Measurements from ENCODE around the gene TEX28.
"Not testable (repeated sequence)": the region's sequence is repeated elsewhere in the genome, so short reads cannot be mapped to it uniquely, and the experiment has no call there.

TEX28 gene

GRCh38 chrX:154309041-154309775 lies 14.3 kb upstream of the TEX28 start:
- no peak overlapping the region for H3K4me3 ChIP-seq (ENCODE audit: low read length)
- no peaks in the 10 kb centered on the region for H3K27me3 ChIP-seq (ENCODE audit: control insufficient read depth, insufficient read depth, low read length)
- no peaks in the 10 kb centered on the region for H3K4me1 ChIP-seq (ENCODE audit: control insufficient read depth, low read depth, low read length)
- H3K9ac ChIP-seq (ENCODE audit: low read length), result no peak overlapping the region
- H3K36me3 ChIP-seq (ENCODE audit: control insufficient read depth, low read depth, low read length), result no peaks in the 10 kb centered on the region
- no peak overlapping the region for H3K27ac ChIP-seq (ENCODE audit: low read length)
- H3K9me3 ChIP-seq (ENCODE audit: control insufficient read depth, low read depth, low read length), result no peaks in the 10 kb centered on the region

GRCh38 chrX:154308108-154308946 lies 13.4 kb upstream of the TEX28 start:
- Histone ChIP-seq H3K4me3 (ENCODE audit: low read length) (no peak overlapping the region), H3K27ac (ENCODE audit: low read length) (no peak overlapping the region), H3K9ac (ENCODE audit: low read length) (no peak overlapping the region), H3K36me3 (ENCODE audit: control insufficient read depth, low read depth, low read length) (no peaks in the 10 kb centered on the region), H3K27me3 (ENCODE audit: control insufficient read depth, insufficient read depth, low read length) (no peaks in the 10 kb centered on the region), H3K9me3 (ENCODE audit: control insufficient read depth, low read depth, low read length) (no peaks in the 10 kb centered on the region), H3K4me1 (ENCODE audit: control insufficient read depth, low read depth, low read length) (no peaks in the 10 kb centered on the region)

GRCh38 chrX:154307202-154307601 lies 12.3 kb upstream of the TEX28 start:
- Histone ChIP-seq H3K27ac (ENCODE audit: low read length) (no peak overlapping the region), H3K4me1 (ENCODE audit: control insufficient read depth, low read depth, low read length) (no peaks in the 10 kb centered on the region), H3K9me3 (ENCODE audit: control insufficient read depth, low read depth, low read length) (no peaks in the 10 kb centered on the region), H3K36me3 (ENCODE audit: control insufficient read depth, low read depth, low read length) (no peaks in the 10 kb centered on the region), H3K27me3 (ENCODE audit: control insufficient read depth, insufficient read depth, low read length) (no peaks in the 10 kb centered on the region), H3K4me3 (ENCODE audit: low read length) (no peak overlapping the region), H3K9ac (ENCODE audit: low read length) (no peak overlapping the region)

GRCh38 chrX:154305541-154306205 lies 10.7 kb upstream of the TEX28 start:
- H3K9me3 ChIP-seq (ENCODE audit: control insufficient read depth, low read depth, low read length), result no peaks in the 10 kb centered on the region
- H3K9ac ChIP-seq (ENCODE audit: low read length), result no peak overlapping the region

DNA sequence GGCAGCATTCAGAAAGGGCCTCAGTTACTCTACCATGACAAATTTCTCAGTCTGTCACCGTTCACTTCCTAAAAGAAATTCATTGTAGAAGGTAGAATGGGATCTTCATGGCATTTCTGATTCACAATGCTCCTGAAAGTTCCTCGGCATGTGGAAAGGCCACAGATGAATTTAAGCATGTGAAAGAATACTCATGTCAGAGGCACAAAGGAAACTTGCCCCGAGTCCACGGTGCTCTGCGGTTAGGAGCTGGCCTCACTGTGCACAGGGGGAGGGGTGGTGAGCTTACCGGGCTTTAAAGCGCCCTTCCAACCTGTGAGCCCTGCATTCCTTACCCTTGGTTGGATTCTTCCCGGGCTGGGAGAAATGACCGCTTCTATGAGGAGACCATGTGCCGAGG lies 9.9 kb upstream of the TEX28 start:
- Histone ChIP-seq H3K27me3 (ENCODE audit: control insufficient read depth, insufficient read depth, low read length) (no peaks in the 10 kb centered on the region), H3K36me3 (ENCODE audit: control insufficient read depth, low read depth, low read length) (no peaks in the 10 kb centered on the region), H3K9me3 (ENCODE audit: control insufficient read depth, low read depth, low read length) (no peaks in the 10 kb centered on the region), H3K4me3 (ENCODE audit: low read length) (no peak overlapping the region), H3K27ac (ENCODE audit: low read length) (no peak overlapping the region), H3K4me1 (ENCODE audit: control insufficient read depth, low read depth, low read length) (no peaks in the 10 kb centered on the region), H3K9ac (ENCODE audit: low read length) (no peak overlapping the region)

More at GRCh38 chrX:154305541-154306205, 10.7 kb upstream of the TEX28 start:
- no peaks in the 10 kb centered on the region for H3K36me3 ChIP-seq (ENCODE audit: control insufficient read depth, low read depth, low read length)
- no peaks in the 10 kb centered on the region for H3K27me3 ChIP-seq (ENCODE audit: control insufficient read depth, insufficient read depth, low read length)
- H3K4me3 ChIP-seq (ENCODE audit: low read length), result no peak overlapping the region
- H3K4me1 ChIP-seq (ENCODE audit: control insufficient read depth, low read depth, low read length), result no peaks in the 10 kb centered on the region
- no peak overlapping the region for H3K27ac ChIP-seq (ENCODE audit: low read length)

GRCh38 chrX:154303476-154303875 lies 8.6 kb upstream of the TEX28 start:
- H3K9me3 ChIP-seq (ENCODE audit: control insufficient read depth, low read depth, low read length), result no peaks in the 10 kb centered on the region
- no peaks in the 10 kb centered on the region for H3K36me3 ChIP-seq (ENCODE audit: control insufficient read depth, low read depth, low read length)
- H3K4me3 ChIP-seq (ENCODE audit: low read length), result no peak overlapping the region
- no peak overlapping the region for H3K27ac ChIP-seq (ENCODE audit: low read length)
- H3K4me1 ChIP-seq (ENCODE audit: control insufficient read depth, low read depth, low read length), result no peaks in the 10 kb centered on the region
- no peak overlapping the region for H3K9ac ChIP-seq (ENCODE audit: low read length)
- no peaks in the 10 kb centered on the region for H3K27me3 ChIP-seq (ENCODE audit: control insufficient read depth, insufficient read depth, low read length)

DNA sequence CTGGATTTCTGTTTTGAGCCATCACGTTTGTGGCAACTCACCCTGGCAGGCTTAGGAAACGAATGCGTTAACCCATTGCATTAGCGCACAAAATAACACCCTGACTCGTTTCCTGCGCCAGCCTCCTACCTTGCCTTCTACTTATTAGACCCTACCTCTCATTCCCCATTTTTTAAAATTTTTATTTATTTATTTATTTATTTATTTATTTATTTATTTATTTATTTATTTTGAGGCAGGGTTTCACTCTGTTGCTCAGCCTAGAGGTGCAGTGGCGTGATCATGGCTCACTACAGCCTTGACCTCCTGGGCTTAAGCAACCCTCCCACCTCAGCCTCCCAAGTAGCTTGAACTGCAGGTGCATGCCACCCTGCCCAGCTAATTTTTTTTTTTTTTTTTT lies 8.1 kb upstream of the TEX28 start:
- not testable (repeated sequence) for H3K27me3 ChIP-seq (ENCODE audit: control insufficient read depth, insufficient read depth, low read length); H3K36me3 ChIP-seq (ENCODE audit: control insufficient read depth, low read depth, low read length); H3K4me1 ChIP-seq (ENCODE audit: control insufficient read depth, low read depth, low read length); H3K27ac ChIP-seq (ENCODE audit: low read length); H3K4me3 ChIP-seq (ENCODE audit: low read length); H3K9me3 ChIP-seq (ENCODE audit: control insufficient read depth, low read depth, low read length); H3K9ac ChIP-seq (ENCODE audit: low read length)

DNA sequence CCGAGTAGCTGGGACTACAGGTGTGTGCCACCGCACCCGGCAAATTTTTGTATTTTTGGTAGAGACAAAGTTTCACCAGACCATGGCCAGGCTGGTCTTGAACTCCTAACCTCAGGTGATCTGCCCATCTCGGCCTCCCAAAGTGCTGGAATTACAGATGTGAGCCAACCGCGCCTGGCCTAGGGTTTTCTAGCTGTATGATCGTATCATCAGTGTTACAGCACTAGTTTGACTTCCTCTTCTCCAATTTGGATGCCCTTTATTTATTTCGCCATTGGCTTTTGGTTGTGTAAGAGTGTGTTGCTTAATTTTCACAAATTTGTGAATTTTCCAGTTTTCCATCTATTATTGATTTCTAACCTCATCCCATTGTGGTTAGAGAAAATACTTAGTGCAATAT lies 5.9 kb upstream of the TEX28 start:
- Histone ChIP-seq H3K9ac (ENCODE audit: low read length) (no peak overlapping the region), H3K4me1 (ENCODE audit: control insufficient read depth, low read depth, low read length) (no peaks in the 10 kb centered on the region), H3K9me3 (ENCODE audit: control insufficient read depth, low read depth, low read length) (peaks cover 4% of the 10 kb centered on the region), H3K27ac (ENCODE audit: low read length) (no peak overlapping the region), H3K27me3 (ENCODE audit: control insufficient read depth, insufficient read depth, low read length) (no peaks in the 10 kb centered on the region), H3K4me3 (ENCODE audit: low read length) (no peak overlapping the region), H3K36me3 (ENCODE audit: control insufficient read depth, low read depth, low read length) (no peaks in the 10 kb centered on the region)

GRCh38 chrX:154298312-154298711 lies 3.4 kb upstream of the TEX28 start:
- no peaks in the 10 kb centered on the region for H3K27me3 ChIP-seq (ENCODE audit: control insufficient read depth, insufficient read depth, low read length)
- no peak overlapping the region for H3K27ac ChIP-seq (ENCODE audit: low read length)

DNA sequence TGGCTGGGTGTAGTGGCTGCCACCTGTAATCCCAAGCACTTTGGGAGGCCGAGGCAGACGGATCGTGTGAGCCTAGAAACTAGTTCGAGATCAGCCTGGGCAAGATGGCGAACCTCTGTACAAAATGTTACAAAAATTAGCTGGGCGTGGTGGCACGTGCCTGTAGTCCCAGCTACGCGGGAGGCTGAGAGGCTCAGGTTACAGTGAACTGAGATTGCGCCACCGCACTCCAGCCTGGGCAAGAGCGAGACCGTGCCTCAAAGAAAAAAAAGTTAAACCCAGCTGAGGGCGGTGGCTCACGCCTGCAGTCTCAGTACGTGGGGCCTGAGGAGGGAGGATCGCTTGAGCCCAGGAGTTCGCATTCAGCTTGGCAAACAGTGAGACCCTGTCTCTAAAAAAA lies 1.8 kb upstream of the TEX28 start:
- Histone ChIP-seq H3K27ac (ENCODE audit: low read length) (no peak overlapping the region), H3K36me3 (ENCODE audit: control insufficient read depth, low read depth, low read length) (no peaks in the 10 kb centered on the region), H3K4me1 (ENCODE audit: control insufficient read depth, low read depth, low read length) (no peaks in the 10 kb centered on the region), H3K27me3 (ENCODE audit: control insufficient read depth, insufficient read depth, low read length) (no peaks in the 10 kb centered on the region), H3K4me3 (ENCODE audit: low read length) (no peak overlapping the region), H3K9me3 (ENCODE audit: control insufficient read depth, low read depth, low read length) (peaks cover 4% of the 10 kb centered on the region), H3K9ac (ENCODE audit: low read length) (no peak overlapping the region)

More at GRCh38 chrX:154298312-154298711, 3.4 kb upstream of the TEX28 start:
- no peaks in the 10 kb centered on the region for H3K4me1 ChIP-seq (ENCODE audit: control insufficient read depth, low read depth, low read length)
- H3K9ac ChIP-seq (ENCODE audit: low read length), result no peak overlapping the region
- H3K36me3 ChIP-seq (ENCODE audit: control insufficient read depth, low read depth, low read length), result no peaks in the 10 kb centered on the region
- no peak overlapping the region for H3K4me3 ChIP-seq (ENCODE audit: low read length)
- H3K9me3 ChIP-seq (ENCODE audit: control insufficient read depth, low read depth, low read length), result peaks cover 4% of the 10 kb centered on the region

- H3K27me3 ChIP-seq (ENCODE audit: control insufficient read depth, insufficient read depth, low read length), result no peaks in the 10 kb centered on the region
- no peaks in the 10 kb centered on the region for H3K36me3 ChIP-seq (ENCODE audit: control insufficient read depth, low read depth, low read length)
- no peaks in the 10 kb centered on the region for H3K4me1 ChIP-seq (ENCODE audit: control insufficient read depth, low read depth, low read length)
- H3K9me3 ChIP-seq (ENCODE audit: control insufficient read depth, low read depth, low read length), result peaks cover 4% of the 10 kb centered on the region
- H3K9ac ChIP-seq (ENCODE audit: low read length), result no peak within 1 kb of the TSS
- no peak within 1 kb of the TSS for H3K4me3 ChIP-seq (ENCODE audit: low read length)
- H3K27ac ChIP-seq (ENCODE audit: low read length), result no peak within 1 kb of the TSS
Measured at GRCh38 chrX:154295664-154296310, 863 bp upstream of the TEX28 start, which contains the start of gene TKTL1. TSS of gene TKTL1 (plus strand) at chrX:154295795. CDS start at chrX:154295860, 65 bp downstream.
